Lung (tissue), 12 donors: ENCODE data around the gene AKAP6. TPM values are rescaled to one million over a fixed set of nuclear protein-coding genes. Genes with fewer than 3 reads are reported as not detected.

Experiments
- ATAC-seq: fragments of 200-7000 bp; cut with Tn5 transposase; one replicate; pipeline ENCODE4 v1.9.1; 2020; ENCODE audit warnings: moderate number of reproducible peaks; ENCODE audit not compliant: insufficient read depth, low FRiP score
- DNase-seq, 3 donors: peaks; one replicate each; pipeline ENCODE4 v3.0.0-alpha.2; 2013 to 2017
- H3K27ac ChIP-seq, 2 donors: one replicate each; pipeline ENCODE4 v1.5.1; 2013; ENCODE audit warnings: mild to moderate bottlenecking in 2 of 2, moderate library complexity in 2 of 2, control low read depth in 1 of 2, inconsistent platforms in 1 of 2, low read depth in 1 of 2, low read length in 1 of 2
- H3K27me3 ChIP-seq, 3 donors: one replicate each; pipeline ENCODE4 v1.5.1; 2013; ENCODE audit warnings: low read length in 2 of 3; ENCODE audit not compliant: control insufficient read depth in 3 of 3, insufficient read depth in 3 of 3
- H3K36me3 ChIP-seq, 4 donors: one replicate each; pipeline ENCODE4 v1.5.1; 2013; ENCODE audit warnings: low read length in 4 of 4, mild to moderate bottlenecking in 1 of 4, moderate library complexity in 1 of 4; ENCODE audit not compliant: control insufficient read depth in 4 of 4, insufficient read depth in 4 of 4
- H3K4me1 ChIP-seq, 5 donors: one replicate each; pipeline ENCODE4 v1.5.1; 2013; ENCODE audit warnings: low read length in 5 of 5, mild to moderate bottlenecking in 2 of 5, moderate library complexity in 1 of 5; ENCODE audit not compliant: control insufficient read depth in 5 of 5, insufficient read depth in 5 of 5
- H3K4me3 ChIP-seq: one replicate; pipeline ENCODE4 v1.5.1; 2013; ENCODE audit warnings: mild to moderate bottlenecking, control low read depth, moderate library complexity
- H3K9ac ChIP-seq, 2 donors: one replicate each; pipeline ENCODE4 v1.5.1; 2013; ENCODE audit warnings: low read length in 2 of 2, control low read depth in 1 of 2; ENCODE audit not compliant: insufficient read depth in 1 of 2
- H3K9me3 ChIP-seq, 4 donors: one replicate each; pipeline ENCODE4 v1.5.1; 2013; ENCODE audit warnings: low read length in 3 of 4, mild to moderate bottlenecking in 1 of 4, moderate library complexity in 1 of 4; ENCODE audit not compliant: control insufficient read depth in 4 of 4, insufficient read depth in 3 of 4
- WGBS, 2 donors: extraction: QIAGEN DNeasy Blood & Tissue Kit; methylation state at CpG; one replicate each; pipeline ENCODE4 v1.1.7; 2013; 5-methylcytosine and 5-hydroxymethylcytosine counted together
- polyA plus RNA-seq, 2 donors: library from polyadenylated mRNA; stranded (reverse); fragments of 200-250 nt; gene quantifications; one replicate each; pipeline ENCODE4 v1.2.1, GENCODE V29; 2013
- total RNA-seq, 2 donors: library from RNA; depleted of rRNA in 1 of 2; stranded (reverse); fragments of >200 nt in 1 of 2; gene quantifications; one replicate each; pipeline ENCODE4 v1.2.1, GENCODE V29; 2014 to 2021
- TF ChIP-seq, protein P1 (sequence below): IDR thresholded peaks from 2 replicates; pipeline ENCODE4 v1.5.1; 2012; ENCODE audit warnings: mild to moderate bottlenecking; ENCODE audit errors: control extremely low read depth, extremely low read depth
- donor health status: control.
- donor health status: control.
- donor health status: Bipolar disorder and iron deficiency.
- donor health status: healthy.
- donor health status: DM: yes; HTN: yes; CAD: no.

Gene AKAP6
- total and polyA plus RNA-seq, 4 donors = 1.5 to 27.1 (median 7.7) TPM

DNA sequence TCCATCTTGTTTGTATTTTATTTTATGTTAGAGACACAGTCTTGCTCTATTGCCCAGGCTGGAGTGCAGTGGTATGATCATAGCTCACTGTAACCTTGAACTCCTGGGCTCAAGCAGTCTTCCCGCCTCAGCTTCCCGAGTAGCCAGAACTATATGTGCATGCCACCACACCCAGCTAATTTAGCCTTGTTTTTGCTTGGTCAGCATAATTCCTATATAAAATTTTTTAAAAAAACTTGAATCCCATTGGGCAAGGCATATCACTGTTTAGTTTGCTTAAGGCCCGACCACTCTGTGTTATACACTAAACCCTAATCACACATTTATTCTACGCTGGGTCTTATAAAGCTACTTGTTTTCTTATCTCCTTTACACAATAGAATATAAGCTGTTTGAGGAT lies 266.4 kb downstream of the AKAP6 start:
- Histone ChIP-seq H3K9me3 (no peaks in the 10 kb centered on the region), H3K9ac (no peak overlapping the region), H3K27ac (no peak overlapping the region), H3K4me3 (no peak overlapping the region), H3K36me3 (no peaks in the 10 kb centered on the region), H3K27me3 (peaks cover 0 to 4% (median 0%) of the 10 kb centered on the region in 3 donors), H3K4me1 (peaks cover 0 to 29% (median 0%) of the 10 kb centered on the region in 5 donors)
- DNase-seq = no peak
- no peak for ATAC-seq
- WGBS, 2 donors = 89 to 96% methylated on average over 4 of the region's 4 CpGs
- TF ChIP-seq, protein P1, sequence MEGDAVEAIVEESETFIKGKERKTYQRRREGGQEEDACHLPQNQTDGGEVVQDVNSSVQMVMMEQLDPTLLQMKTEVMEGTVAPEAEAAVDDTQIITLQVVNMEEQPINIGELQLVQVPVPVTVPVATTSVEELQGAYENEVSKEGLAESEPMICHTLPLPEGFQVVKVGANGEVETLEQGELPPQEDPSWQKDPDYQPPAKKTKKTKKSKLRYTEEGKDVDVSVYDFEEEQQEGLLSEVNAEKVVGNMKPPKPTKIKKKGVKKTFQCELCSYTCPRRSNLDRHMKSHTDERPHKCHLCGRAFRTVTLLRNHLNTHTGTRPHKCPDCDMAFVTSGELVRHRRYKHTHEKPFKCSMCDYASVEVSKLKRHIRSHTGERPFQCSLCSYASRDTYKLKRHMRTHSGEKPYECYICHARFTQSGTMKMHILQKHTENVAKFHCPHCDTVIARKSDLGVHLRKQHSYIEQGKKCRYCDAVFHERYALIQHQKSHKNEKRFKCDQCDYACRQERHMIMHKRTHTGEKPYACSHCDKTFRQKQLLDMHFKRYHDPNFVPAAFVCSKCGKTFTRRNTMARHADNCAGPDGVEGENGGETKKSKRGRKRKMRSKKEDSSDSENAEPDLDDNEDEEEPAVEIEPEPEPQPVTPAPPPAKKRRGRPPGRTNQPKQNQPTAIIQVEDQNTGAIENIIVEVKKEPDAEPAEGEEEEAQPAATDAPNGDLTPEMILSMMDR = no peak

DNA sequence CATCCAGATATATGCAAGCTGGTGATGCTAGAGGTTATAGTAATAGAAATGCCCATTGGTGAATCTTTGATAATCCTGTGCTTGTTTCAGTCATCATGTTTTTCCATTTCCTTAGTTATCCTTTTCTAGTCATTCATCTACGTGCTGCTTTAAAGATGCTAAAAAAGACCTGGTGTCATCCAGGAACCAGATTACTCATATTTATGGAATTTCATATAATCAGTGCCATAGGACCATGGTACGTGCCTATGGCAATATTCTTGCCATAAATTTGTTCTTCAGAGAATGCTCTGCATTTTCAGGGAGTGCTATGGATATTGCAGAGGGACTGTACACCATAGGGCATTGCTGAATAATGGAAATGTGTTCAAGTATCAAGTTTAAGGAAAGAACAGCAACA lies 267.3 kb downstream of the AKAP6 start:
- ATAC-seq = no peak
- Histone ChIP-seq H3K4me3 (no peak overlapping the region), H3K27ac (no peak overlapping the region), H3K4me1 (peaks cover 0 to 31% (median 0%) of the 10 kb centered on the region in 5 donors), H3K27me3 (peaks cover 0 to 4% (median 0%) of the 10 kb centered on the region in 3 donors), H3K9me3 (no peaks in the 10 kb centered on the region), H3K36me3 (peaks cover 0 to 3% (median 0%) of the 10 kb centered on the region in 4 donors), H3K9ac (no peak overlapping the region)
- WGBS, 2 donors = 92% methylated on average over 2 of the region's 2 CpGs
- TF ChIP-seq, protein P1 = no peak
- DNase-seq = no peak

DNA sequence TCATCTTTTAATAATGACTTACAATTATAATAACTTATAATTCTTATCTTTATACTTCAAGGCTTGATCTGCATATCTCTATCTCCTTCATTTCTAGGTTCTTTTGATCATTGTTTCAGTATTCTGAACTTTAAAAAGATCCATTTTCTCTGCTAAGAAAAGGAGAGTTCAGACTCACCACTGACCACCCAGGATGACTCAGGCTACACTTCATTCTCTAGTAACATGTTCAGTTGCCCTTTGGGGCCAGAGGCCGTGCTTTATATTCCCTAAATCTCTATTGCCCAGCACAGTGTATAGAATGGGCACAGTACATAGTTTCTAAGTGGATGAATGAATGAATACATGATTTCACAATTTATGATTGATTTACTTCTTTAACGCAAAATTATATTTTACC lies 268.7 kb downstream of the AKAP6 start:
- no peak overlapping the region for H3K27ac ChIP-seq
- ATAC-seq = no peak
- no peaks in the 10 kb centered on the region for H3K9me3 ChIP-seq
- H3K4me1 ChIP-seq = peaks cover 0 to 25% (median 0%) of the 10 kb centered on the region in 5 donors
- DNase-seq = no peak
- TF ChIP-seq, protein P1 = no peak
- peaks cover 0 to 4% (median 0%) of the 10 kb centered on the region in 3 donors for H3K27me3 ChIP-seq
- no peak overlapping the region for H3K9ac ChIP-seq
- no peak overlapping the region for H3K4me3 ChIP-seq
- peaks cover 0 to 3% (median 0%) of the 10 kb centered on the region in 4 donors for H3K36me3 ChIP-seq
- WGBS, 2 donors = 93 to 97% methylated on average over 2 of the region's 2 CpGs

DNA sequence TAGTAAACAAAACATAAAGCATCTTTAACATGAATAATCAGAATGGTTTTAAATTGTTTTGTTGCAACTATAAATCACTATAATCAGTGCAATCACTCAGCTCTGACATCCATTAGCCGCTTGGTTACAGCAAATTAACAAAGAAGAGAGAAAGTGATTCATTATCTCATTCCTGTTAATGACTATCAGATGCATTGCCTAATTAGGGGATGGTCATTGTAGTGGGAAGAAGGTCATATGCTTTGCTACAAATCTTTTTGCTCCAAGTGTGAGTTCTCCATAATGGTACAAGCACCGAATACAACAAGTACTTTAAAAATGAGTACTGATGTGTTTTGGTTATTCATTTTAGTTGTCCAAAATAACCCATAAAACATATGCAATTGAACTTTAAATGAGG lies 272.0 kb downstream of the AKAP6 start:
- Histone ChIP-seq H3K9me3 (no peaks in the 10 kb centered on the region), H3K4me3 (no peak overlapping the region), H3K36me3 (peaks cover 0 to 5% (median 0%) of the 10 kb centered on the region in 4 donors), H3K9ac (no peak overlapping the region), H3K27ac (no peak overlapping the region), H3K27me3 (peaks cover 0 to 4% (median 0%) of the 10 kb centered on the region in 3 donors), H3K4me1 (peaks cover 0 to 9% (median 0%) of the 10 kb centered on the region in 5 donors)
- WGBS, 2 donors = 73 to 82% methylated on average over 2 of the region's 2 CpGs
- ATAC-seq (no peak), DNase-seq (no peak)
- TF ChIP-seq, protein P1 = no peak
